Posterior cingulate gyrus (tissue), 11 donors: ENCODE results near the gene DACT3.
A peak's percentile ranks its signal among the peaks of the same experiment; 100 is the strongest.

ENCODE experiments used
- DNase-seq, 10 donors: peaks; one replicate each; pipeline versions ENCODE4 v3.0.0 to v3.0.0-alpha.2; 2020 to 2021; ENCODE audit warnings: mixed read lengths in 3 of 10
- intact Hi-C: fragments of 100-400 bp; cut with DNase I; formaldehyde crosslinking; loops from one replicate; pipeline ENCODE4 v1.15.1; 2023

Gene DACT3

DNA sequence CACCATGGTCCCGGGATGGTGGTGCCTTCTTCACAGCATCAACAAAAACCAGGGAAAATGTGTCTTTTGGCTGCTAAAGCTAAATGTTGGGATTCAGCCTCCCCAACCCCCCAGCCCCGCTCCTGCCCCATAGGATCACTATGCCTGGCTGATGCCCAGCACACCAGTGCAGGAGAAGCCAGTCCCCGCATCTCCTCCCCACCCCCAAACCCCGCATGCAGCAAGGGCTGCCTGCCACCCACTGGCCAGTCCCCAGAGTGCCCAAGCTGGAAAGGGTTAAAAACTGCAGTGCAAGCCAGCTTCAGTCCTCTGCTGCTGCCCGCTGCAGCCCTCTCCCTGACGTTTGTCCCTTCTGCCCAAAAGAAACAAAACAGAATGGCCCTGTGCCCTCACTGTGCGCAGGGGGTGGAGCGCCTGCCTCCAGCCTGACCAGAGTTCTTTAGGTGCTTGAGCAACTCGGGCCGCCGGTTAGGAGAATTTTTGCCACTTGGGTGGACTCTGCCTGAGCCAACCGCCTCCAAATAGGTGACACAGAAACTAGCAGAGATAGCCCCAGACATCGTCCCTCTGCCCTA is 56.1 kb downstream of the DACT3 start:
- intact Hi-C loops, result no loop called here
- peak in 5 of 10 donors; percentile 32 to 83 (median 58) for DNase-seq

DNA sequence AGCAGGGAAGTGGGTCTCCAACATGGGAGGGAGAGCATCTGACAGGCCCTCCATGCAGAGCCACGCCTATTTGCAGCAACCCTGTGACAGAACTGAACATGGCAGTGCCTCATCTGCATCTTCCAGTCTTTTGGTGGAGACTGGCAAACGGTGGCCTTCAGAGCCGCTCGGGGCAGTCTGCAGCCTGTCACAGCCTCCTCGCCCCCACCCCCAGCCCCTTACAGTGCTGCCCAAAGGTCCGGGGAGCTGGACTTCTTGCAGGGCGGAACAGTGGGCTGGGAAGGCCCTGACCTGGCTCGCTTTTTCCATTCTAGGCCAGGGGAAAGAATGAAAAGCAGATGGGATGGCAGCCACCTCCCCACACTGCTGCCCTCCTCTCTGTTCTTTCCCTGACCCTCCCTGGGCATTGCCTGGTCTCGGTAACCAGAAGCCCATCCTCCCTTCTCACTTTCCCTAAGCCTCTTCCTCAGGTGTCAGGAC is 57.2 kb downstream of the DACT3 start:
- intact Hi-C loops, result no loop called here

DNA sequence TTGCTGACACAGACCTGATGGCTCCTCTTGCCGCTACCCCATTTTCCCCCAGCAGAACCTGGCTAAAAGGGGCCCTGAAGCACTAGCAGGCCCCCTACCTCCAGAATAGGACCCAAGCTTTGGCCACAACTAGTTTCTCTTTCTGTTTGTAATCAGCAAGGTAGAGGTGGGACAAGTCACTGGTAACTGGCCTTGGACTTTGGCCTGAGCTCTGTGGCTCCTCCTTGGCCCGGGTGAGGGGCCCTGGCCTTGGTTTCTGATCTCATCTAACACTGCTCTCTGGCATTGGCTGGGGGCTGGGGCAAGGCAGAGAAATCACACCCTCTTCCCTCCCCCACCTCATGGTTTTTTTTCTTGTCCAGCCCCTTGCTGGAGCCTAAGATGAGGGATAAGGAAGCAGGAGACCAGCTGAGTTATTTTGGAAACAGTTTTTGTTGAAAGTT is 57.8 kb downstream of the DACT3 start:
- intact Hi-C loops, result no loop called here
- DNase-seq, result peak in 1 of 10 donors; percentile 63

More for the DNA sequence above, 57.2 kb downstream of the DACT3 start:
- DNase-seq, result peak in 3 of 10 donors; percentile 1 to 88 (median 73)

DNA sequence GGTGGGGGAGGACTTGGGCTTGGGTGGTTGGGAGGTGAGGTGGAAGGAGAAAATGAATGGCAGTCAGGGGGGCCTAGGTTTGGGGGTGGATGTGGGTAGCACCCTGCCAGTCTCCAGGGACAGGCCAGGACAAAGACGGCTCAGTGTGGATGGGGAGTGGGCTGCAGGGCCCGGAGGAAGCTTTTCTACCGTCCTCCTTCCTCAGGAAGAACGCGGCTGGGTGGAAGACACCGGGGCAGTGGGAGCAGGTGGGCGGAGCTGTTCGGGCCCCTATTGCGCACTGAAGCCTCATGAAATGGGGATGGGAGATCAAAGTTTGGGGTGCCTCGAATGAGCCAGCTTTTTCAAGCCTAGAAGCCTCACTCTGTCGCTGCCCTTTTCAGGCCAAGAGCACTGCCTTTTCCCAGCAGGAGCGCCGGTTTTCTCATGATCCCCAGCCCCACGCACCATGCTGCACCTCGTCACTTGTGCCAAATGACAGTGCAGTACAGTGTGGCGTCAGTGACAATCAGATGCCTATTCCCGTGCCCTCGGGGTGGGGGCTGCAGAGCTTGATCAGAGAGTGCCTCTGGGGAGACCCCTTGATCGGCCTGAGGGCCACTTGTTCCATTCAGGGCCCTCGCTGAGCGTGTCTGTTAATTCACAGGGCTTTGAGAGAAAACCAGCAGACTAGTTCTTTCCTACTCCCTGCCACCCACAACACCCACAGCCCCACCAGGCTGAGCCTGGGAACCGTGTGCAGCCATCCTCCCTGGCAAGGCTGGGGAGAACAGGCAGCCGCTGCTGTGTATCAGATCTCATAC is 58.4 kb downstream of the DACT3 start:
- intact Hi-C loops, result no loop called here
- DNase-seq, result peak in 3 of 10 donors; percentile 35 to 86 (median 79)

DNA sequence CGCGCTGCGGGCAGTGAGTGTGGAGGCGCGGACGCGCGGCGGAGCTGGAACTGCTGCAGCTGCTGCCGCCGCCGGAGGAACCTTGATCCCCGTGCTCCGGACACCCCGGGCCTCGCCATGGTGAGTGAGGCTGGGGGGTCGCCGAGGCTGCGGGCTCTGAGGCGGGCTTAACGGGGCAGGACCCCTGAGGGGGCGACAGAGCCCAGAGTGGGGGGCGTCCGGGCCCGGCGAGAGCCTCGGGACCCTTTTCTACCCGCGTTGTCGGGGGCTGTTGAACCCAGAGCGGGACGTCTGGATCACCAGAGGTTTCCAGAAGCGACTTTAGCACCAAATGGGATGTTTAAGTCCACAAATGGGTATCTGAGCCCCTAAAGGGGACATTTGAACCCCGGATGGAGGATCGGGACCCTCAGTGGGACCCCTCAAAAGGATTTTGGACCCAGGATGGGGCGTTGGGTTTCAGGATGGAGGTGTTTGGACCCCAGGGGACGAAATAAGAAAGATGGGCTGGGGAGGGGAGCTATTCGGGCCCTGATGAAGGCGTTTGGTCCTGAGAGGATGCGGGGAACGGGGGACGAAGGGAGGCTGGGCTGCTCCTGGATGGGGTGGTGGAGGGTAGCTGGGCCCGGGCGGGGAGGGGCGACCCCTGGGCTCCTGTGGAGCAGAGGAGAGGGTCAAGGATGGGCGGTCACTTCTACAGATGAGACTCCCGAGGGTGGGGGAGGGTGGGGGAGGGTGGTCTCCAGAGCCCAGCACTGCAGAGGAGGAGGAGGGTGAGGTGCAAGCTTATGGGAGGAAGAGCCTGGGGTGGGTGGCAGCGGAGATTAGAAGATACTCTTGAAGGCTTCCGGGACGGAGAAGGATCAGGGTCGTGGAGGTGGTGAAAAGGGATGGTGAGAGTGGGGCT is 59.4 kb downstream of the DACT3 start, which contains the start of gene CALM3:
CALM3 (plus strand) TSS at position 13 of the 907 bp plus-strand sequence; CDS start at position 118, 105 bp downstream.
- peak in 2 of 10 donors; percentile 54 to 72 for DNase-seq

DNA sequence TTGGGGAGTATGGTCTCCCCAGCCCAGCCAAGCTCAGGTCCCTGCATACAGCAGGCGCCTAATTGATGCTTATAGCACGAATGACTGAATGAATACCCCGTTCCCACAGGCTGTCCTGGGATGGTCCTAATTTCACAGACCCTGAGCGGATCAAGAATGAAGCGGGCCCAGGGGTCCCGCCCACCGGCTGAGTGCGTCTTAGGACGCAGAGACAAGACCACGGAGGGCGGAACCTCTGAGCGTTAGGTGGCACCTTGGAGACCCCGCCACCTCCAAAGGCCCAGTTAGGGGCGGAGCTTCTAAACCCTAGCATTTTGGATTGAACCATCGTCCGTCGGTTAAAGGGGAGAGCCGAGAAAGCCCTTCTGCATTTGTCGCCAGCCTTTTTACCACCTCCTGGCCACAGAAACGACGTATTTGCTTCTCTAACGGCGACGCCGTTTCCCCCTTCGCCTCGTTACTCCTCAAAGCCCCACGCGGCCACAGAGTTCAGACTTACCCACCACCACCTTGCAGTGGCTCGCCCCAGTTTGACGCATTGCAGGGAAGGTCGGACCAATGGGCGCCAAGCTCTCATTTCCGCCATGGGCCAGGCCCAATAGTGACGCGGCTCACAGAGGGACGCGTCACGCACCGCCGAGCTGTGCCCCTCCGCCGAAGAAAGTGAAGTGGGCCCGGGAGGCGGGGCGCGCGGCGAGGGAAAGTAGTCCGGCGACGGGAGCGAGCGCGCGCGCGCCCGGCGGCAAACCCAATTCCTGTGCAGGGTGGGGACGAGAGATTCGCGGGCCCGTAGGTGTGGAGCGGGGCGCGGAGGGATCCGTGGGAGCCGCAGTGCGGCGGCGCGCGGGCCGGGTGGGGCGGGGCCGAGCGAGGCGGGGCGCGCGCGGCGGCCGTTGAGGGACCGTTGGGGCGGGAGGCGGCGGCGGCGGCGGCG is 60.3 kb downstream of the DACT3 start:
- intact Hi-C loops, result no loop called here
- peak; percentile 92 to 99 (median 96) for DNase-seq

More for the DNA sequence above, 59.4 kb downstream of the DACT3 start, which contains the start of gene CALM3:
- intact Hi-C loops, result no loop called here

DNA sequence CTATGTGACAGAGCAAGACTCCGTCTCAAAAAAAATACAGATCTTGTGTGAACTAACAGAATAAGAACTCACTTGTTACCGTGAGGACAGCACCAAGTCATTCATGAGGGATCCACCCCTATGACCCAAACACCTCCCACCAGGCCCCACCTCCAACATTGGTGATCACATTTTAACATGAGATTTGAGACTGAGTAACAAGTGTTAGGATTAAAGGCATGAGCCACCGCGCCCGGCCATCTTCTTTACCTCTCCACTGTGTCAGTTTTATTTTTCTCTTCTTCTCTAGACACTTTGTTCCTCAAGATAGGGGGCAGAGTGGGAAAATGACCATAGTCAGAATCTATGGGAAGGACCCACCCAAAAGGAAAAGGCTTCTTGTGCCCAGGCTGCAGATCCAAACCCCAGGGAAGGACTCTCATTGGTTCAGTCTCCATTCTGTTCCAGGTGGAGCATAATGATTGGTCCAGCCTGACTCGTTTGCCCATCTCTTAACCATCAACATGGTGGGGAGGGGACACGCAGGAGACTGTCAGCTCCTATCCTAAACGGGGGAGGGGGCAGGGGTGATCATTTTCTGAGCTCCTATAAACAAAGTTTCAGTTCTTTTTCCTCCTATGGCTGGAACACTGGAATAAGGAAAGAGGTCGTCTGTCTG is 61.1 kb downstream of the DACT3 start:
- intact Hi-C loops, result no loop called here
- DNase-seq, result peak in 2 of 10 donors; percentile 24 to 47

DNA sequence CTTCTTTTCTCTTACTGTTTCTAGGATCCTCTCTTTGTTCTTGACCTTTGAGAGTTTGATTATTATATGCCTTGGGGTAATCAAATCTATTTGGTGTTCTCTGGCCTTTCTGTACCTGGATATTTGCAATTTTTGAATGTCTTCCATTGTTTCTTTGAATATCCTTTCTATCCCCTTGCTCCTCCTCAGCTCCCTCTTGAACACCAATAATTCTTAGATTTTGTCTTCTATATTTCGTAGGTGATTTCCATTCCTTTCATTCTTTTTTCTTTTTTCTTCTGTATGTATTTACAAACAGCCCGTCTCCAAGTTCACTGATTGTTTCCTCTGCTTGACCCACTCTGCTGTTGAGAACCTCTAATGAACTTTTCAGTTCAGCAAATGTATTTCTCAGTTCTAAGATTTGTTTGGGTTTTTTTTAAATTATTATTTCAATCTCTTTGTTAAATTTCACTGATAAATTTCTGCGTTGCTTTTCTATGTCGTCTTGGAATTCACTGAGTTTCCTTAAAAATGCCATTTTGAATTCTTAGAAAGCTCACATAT is 62.5 kb downstream of the DACT3 start:
- no peak for DNase-seq
- intact Hi-C loops, result no loop called here
